HG02973 (cell line): Measurements from ENCODE around the gene DCTN4.
"Not testable (repeated sequence)": the region's sequence is repeated elsewhere in the genome, so short reads cannot be mapped to it uniquely, and the experiment has no call there.

Source experiments
- ATAC-seq: cut with Tn5 transposase; IDR thresholded peaks from one replicate; pipeline ENCODE4 v1.9.1; 2021; ENCODE audit warnings: moderate library complexity; ENCODE audit not compliant: unreplicated experiment

The DCTN4 gene

GRCh38 chr5:150778517-150779396 lies 19.9 kb upstream of the DCTN4 start, which contains the start of gene SMIM3:
Gene SMIM3 (plus strand): TSS chr5:150778757. CDS start chr5:150795441, 16,684 bp downstream.
- ATAC-seq: peak; percentile 34

- ATAC-seq: no peak
Observed at GRCh38 chr5:150778088-150778516, 19.3 kb upstream of the DCTN4 start.

- no peak for ATAC-seq
Observed at GRCh38 chr5:150777685-150778084, 18.9 kb upstream of the DCTN4 start.

GRCh38 chr5:150774145-150774544 lies 15.3 kb upstream of the DCTN4 start:
- no peak for ATAC-seq

- ATAC-seq: no peak
Observed at GRCh38 chr5:150771034-150771795, 12.4 kb upstream of the DCTN4 start.

- no peak for ATAC-seq
Observed at GRCh38 chr5:150766251-150766650, 7.4 kb upstream of the DCTN4 start.

GRCh38 chr5:150765799-150766169 lies 7.0 kb upstream of the DCTN4 start:
- no peak for ATAC-seq

- no peak for ATAC-seq
Observed at GRCh38 chr5:150765011-150765798, 6.4 kb upstream of the DCTN4 start.

- no peak for ATAC-seq
Observed at GRCh38 chr5:150764530-150764929, 5.7 kb upstream of the DCTN4 start.

- ATAC-seq: no peak
Observed at GRCh38 chr5:150763023-150763769, 4.4 kb upstream of the DCTN4 start.

GRCh38 chr5:150762211-150762610 lies 3.4 kb upstream of the DCTN4 start:
- no peak for ATAC-seq

GRCh38 chr5:150759334-150759583 lies 442 bp upstream of the DCTN4 start:
- no peak for ATAC-seq

GRCh38 chr5:150758203-150758530 lies 650 bp downstream of the DCTN4 start:
- ATAC-seq: peak; percentile 18

GRCh38 chr5:150757087-150757649 lies 1.6 kb downstream of the DCTN4 start:
- no peak for ATAC-seq

GRCh38 chr5:150753863-150754262 lies 5.0 kb downstream of the DCTN4 start:
- ATAC-seq: no peak

- no peak for ATAC-seq
Observed at GRCh38 chr5:150753463-150753862, 5.4 kb downstream of the DCTN4 start.

- ATAC-seq: no peak
Observed at GRCh38 chr5:150751096-150751891, 7.5 kb downstream of the DCTN4 start.

- no peak for ATAC-seq
Observed at GRCh38 chr5:150750469-150750868, 8.3 kb downstream of the DCTN4 start.

GRCh38 chr5:150743142-150743488 lies 15.7 kb downstream of the DCTN4 start:
- not testable (repeated sequence) for ATAC-seq
